Liver (tissue), 9 donors: ENCODE measurements around the gene CAB39. TPM values are rescaled to one million over a fixed set of nuclear protein-coding genes. Genes with fewer than 3 reads are reported as not detected.

ENCODE experiments used
- DNase-seq: peaks from one replicate; pipeline ENCODE4 v3.0.0-alpha.2; 2017; ENCODE audit warnings: low spot score
- H3K27ac ChIP-seq, 2 donors: one replicate each; pipeline ENCODE4 v1.7.0; 2013; ENCODE audit warnings: inconsistent platforms in 2 of 2, low read length in 2 of 2, control low read depth in 1 of 2, low read depth in 1 of 2, mild to moderate bottlenecking in 1 of 2
- H3K27me3 ChIP-seq, 4 donors: one replicate each; pipeline versions ENCODE4 v1.6.1 to v1.7.0; 2013; ENCODE audit warnings: low read length in 3 of 4, inconsistent platforms in 1 of 4, mild to moderate bottlenecking in 1 of 4, moderate library complexity in 1 of 4; ENCODE audit not compliant: control insufficient read depth in 4 of 4, insufficient read depth in 4 of 4
- H3K36me3 ChIP-seq, 4 donors: one replicate each; pipeline versions ENCODE4 v1.6.1 to v1.7.0; 2013; ENCODE audit warnings: low read length in 3 of 4, mild to moderate bottlenecking in 3 of 4, low read depth in 1 of 4, moderate library complexity in 1 of 4; ENCODE audit not compliant: control insufficient read depth in 4 of 4, insufficient read depth in 3 of 4
- H3K4me1 ChIP-seq, 4 donors: one replicate each; pipeline versions ENCODE4 v1.6.1 to v1.7.0; 2013; ENCODE audit warnings: low read length in 3 of 4, mild to moderate bottlenecking in 3 of 4, moderate library complexity in 1 of 4; ENCODE audit not compliant: control insufficient read depth in 4 of 4, insufficient read depth in 4 of 4
- H3K4me3 ChIP-seq, 3 donors: one replicate each; pipeline versions ENCODE4 v1.6.1 to v1.7.0; 2013; ENCODE audit warnings: low read length in 3 of 3, control low read depth in 1 of 3, low read depth in 1 of 3, mild to moderate bottlenecking in 1 of 3
- H3K9ac ChIP-seq, 2 donors: one replicate each; pipeline ENCODE4 v1.7.0; 2013; ENCODE audit warnings: low read length in 2 of 2, mild to moderate bottlenecking in 2 of 2, moderate library complexity in 2 of 2, control low read depth in 1 of 2, low read depth in 1 of 2
- H3K9me3 ChIP-seq, 4 donors: one replicate each; pipeline versions ENCODE4 v1.6.1 to v1.7.0; 2013; ENCODE audit warnings: low read length in 3 of 4; ENCODE audit not compliant: control insufficient read depth in 4 of 4
- EGR1 ChIP-seq, 2 donors: IDR thresholded peaks; 2 replicates each; pipeline ENCODE4 v1.6.1; 2016 to 2018; ENCODE audit warnings: antibody characterized with exemption in 2 of 2, low read depth in 2 of 2
- FOXA1 ChIP-seq: IDR thresholded peaks from 2 replicates; pipeline ENCODE4 v1.6.1; 2016; ENCODE audit warnings: antibody characterized with exemption
- FOXA2 ChIP-seq: IDR thresholded peaks from 2 replicates; pipeline ENCODE4 v1.6.1; 2016; ENCODE audit warnings: antibody characterized with exemption
- HNF4A ChIP-seq, 2 donors: conservative IDR thresholded peaks; 2 replicates each; pipeline ENCODE4 v1.6.1; 2016; ENCODE audit warnings: antibody characterized with exemption in 2 of 2, mild to moderate bottlenecking in 2 of 2
- HNF4G ChIP-seq: IDR thresholded peaks from 2 replicates; pipeline ENCODE4 v1.6.1; 2016; ENCODE audit warnings: antibody characterized with exemption
- JUND ChIP-seq, 2 donors: IDR thresholded peaks; 2 replicates each; pipeline ENCODE4 v1.6.1; 2016; ENCODE audit warnings: antibody characterized with exemption in 2 of 2
- NR2F2 ChIP-seq: IDR thresholded peaks from 2 replicates; pipeline ENCODE4 v1.6.1; 2016; ENCODE audit warnings: antibody characterized with exemption
- RAD21 ChIP-seq, 2 donors: IDR thresholded peaks; 2 replicates each; pipeline ENCODE4 v1.6.1; 2016; ENCODE audit warnings: antibody characterized with exemption in 2 of 2, mild to moderate bottlenecking in 2 of 2
- RXRA ChIP-seq, 2 donors: IDR thresholded peaks; 2 replicates each; pipeline ENCODE4 v1.6.1; 2017 to 2018; ENCODE audit warnings: antibody characterized with exemption in 2 of 2, mild to moderate bottlenecking in 1 of 2
- SP1 ChIP-seq: IDR thresholded peaks from 2 replicates; pipeline ENCODE4 v1.6.1; 2018; ENCODE audit warnings: antibody characterized with exemption, mild to moderate bottlenecking
- TAF1 ChIP-seq: conservative IDR thresholded peaks from 2 replicates; pipeline ENCODE4 v1.6.1; 2016; ENCODE audit warnings: antibody characterized with exemption, mild to moderate bottlenecking
- YY1 ChIP-seq: IDR thresholded peaks from 2 replicates; pipeline ENCODE4 v1.6.1; 2016; ENCODE audit warnings: antibody characterized with exemption, mild to moderate bottlenecking
- WGBS: extraction: QIAGEN DNeasy Blood & Tissue Kit; methylation state at CpG from one replicate; pipeline ENCODE4 v1.1.7; 2013; 5-methylcytosine and 5-hydroxymethylcytosine counted together
- polyA plus RNA-seq, 2 donors: library from polyadenylated mRNA; stranded (reverse) in 1 of 2; unstranded in 1 of 2; fragments of 200-250 nt in 1 of 2; fragments of >200 nt in 1 of 2; fragmentation: Nextera tagmentation in 1 of 2; extraction: Ambion mirVana in 1 of 2; gene quantifications; one replicate each; pipeline versions ENCODE4 v1.2.1 to v1.2.3, GENCODE V29; 2013 to 2015
- total RNA-seq, 2 donors: library from RNA; depleted of rRNA; stranded (reverse); fragments of >200 nt; gene quantifications; one replicate each; pipeline ENCODE4 v1.2.3, GENCODE V29; 2014
- TF ChIP-seq, protein P1 (sequence below): IDR thresholded peaks from 2 replicates; pipeline ENCODE4 v1.6.1; 2016; ENCODE audit warnings: antibody characterized with exemption
- TF ChIP-seq, protein P2 (sequence below): IDR thresholded peaks from 2 replicates; pipeline ENCODE4 v1.6.1; 2016; ENCODE audit warnings: antibody characterized with exemption, mild to moderate bottlenecking
- TF ChIP-seq, protein P3 (sequence below): fragments of 150-350 bp; IDR thresholded peaks from 2 replicates; pipeline ENCODE4 v1.5.1; 2017; ENCODE audit warnings: improper control_type of control experiment, low read depth, low read length; ENCODE audit not compliant: missing input control
- TF ChIP-seq, protein P4 (sequence below): IDR thresholded peaks from 2 replicates; pipeline ENCODE4 v1.6.1; 2016; ENCODE audit warnings: antibody characterized with exemption
- TF ChIP-seq, protein P5 (sequence below): IDR thresholded peaks from 2 replicates; pipeline ENCODE4 v1.6.1; 2016; ENCODE audit warnings: antibody characterized with exemption
- donor health status: healthy.
- donor health status: healthy.
- donor health status: healthy.
- donor health status: healthy.
- donor health status: healthy.

Gene CAB39
- total and polyA plus RNA-seq, 4 donors = 9.2 to 39.8 (median 26.5) TPM

DNA sequence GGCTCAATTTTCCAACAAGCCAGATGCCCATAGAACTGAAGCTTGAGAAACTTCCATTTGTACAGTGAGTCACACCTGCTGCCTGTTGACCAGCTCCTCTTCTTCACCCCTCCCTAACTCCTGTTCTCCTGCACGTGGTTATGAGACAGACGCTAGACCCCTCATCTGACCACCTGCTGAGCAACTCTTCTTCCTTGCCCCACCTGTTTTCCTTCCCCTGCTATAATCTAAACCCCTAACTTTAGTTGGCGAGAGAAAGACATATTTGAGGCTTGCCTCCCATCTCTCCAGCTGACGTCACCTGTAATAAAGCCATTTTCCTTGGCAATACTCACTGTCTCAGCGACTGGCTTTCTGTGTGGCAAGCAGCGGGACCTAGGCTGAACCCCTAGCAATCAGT, 129.8 kb downstream of the CAB39 start:
- H3K27me3 ChIP-seq = peaks cover 0 to 6% (median 0%) of the 10 kb centered on the region in 4 donors
- H3K9ac ChIP-seq = no peak overlapping the region
- H3K36me3 ChIP-seq = no peaks in the 10 kb centered on the region
- H3K4me3 ChIP-seq = no peak overlapping the region
- no peak overlapping the region for H3K27ac ChIP-seq
- 61% methylated on average over 6 of the region's 6 CpGs for WGBS
- no peak for DNase-seq
- TF ChIP-seq, protein P1, sequence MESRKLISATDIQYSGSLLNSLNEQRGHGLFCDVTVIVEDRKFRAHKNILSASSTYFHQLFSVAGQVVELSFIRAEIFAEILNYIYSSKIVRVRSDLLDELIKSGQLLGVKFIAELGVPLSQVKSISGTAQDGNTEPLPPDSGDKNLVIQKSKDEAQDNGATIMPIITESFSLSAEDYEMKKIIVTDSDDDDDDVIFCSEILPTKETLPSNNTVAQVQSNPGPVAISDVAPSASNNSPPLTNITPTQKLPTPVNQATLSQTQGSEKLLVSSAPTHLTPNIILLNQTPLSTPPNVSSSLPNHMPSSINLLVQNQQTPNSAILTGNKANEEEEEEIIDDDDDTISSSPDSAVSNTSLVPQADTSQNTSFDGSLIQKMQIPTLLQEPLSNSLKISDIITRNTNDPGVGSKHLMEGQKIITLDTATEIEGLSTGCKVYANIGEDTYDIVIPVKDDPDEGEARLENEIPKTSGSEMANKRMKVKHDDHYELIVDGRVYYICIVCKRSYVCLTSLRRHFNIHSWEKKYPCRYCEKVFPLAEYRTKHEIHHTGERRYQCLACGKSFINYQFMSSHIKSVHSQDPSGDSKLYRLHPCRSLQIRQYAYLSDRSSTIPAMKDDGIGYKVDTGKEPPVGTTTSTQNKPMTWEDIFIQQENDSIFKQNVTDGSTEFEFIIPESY = no peak
- no peak for TF ChIP-seq JUND (IDR thresholded peaks at IDR 0.05)
- TF ChIP-seq, protein P2, sequence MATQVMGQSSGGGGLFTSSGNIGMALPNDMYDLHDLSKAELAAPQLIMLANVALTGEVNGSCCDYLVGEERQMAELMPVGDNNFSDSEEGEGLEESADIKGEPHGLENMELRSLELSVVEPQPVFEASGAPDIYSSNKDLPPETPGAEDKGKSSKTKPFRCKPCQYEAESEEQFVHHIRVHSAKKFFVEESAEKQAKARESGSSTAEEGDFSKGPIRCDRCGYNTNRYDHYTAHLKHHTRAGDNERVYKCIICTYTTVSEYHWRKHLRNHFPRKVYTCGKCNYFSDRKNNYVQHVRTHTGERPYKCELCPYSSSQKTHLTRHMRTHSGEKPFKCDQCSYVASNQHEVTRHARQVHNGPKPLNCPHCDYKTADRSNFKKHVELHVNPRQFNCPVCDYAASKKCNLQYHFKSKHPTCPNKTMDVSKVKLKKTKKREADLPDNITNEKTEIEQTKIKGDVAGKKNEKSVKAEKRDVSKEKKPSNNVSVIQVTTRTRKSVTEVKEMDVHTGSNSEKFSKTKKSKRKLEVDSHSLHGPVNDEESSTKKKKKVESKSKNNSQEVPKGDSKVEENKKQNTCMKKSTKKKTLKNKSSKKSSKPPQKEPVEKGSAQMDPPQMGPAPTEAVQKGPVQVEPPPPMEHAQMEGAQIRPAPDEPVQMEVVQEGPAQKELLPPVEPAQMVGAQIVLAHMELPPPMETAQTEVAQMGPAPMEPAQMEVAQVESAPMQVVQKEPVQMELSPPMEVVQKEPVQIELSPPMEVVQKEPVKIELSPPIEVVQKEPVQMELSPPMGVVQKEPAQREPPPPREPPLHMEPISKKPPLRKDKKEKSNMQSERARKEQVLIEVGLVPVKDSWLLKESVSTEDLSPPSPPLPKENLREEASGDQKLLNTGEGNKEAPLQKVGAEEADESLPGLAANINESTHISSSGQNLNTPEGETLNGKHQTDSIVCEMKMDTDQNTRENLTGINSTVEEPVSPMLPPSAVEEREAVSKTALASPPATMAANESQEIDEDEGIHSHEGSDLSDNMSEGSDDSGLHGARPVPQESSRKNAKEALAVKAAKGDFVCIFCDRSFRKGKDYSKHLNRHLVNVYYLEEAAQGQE = no peak
- no peak for TF ChIP-seq RXRA (IDR thresholded peaks at IDR 0.05)
- no peak for TF ChIP-seq HNF4G
- no peak for TF ChIP-seq EGR1 (IDR thresholded peaks at IDR 0.05; ENCODE audit: low read depth in 2 of 2)
- no peak for TF ChIP-seq SP1
- TF ChIP-seq, protein P3, sequence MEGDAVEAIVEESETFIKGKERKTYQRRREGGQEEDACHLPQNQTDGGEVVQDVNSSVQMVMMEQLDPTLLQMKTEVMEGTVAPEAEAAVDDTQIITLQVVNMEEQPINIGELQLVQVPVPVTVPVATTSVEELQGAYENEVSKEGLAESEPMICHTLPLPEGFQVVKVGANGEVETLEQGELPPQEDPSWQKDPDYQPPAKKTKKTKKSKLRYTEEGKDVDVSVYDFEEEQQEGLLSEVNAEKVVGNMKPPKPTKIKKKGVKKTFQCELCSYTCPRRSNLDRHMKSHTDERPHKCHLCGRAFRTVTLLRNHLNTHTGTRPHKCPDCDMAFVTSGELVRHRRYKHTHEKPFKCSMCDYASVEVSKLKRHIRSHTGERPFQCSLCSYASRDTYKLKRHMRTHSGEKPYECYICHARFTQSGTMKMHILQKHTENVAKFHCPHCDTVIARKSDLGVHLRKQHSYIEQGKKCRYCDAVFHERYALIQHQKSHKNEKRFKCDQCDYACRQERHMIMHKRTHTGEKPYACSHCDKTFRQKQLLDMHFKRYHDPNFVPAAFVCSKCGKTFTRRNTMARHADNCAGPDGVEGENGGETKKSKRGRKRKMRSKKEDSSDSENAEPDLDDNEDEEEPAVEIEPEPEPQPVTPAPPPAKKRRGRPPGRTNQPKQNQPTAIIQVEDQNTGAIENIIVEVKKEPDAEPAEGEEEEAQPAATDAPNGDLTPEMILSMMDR = no peak
- no peak for TF ChIP-seq FOXA1
- TF ChIP-seq, protein P4, sequence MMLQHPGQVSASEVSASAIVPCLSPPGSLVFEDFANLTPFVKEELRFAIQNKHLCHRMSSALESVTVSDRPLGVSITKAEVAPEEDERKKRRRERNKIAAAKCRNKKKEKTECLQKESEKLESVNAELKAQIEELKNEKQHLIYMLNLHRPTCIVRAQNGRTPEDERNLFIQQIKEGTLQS = no peak
- TF ChIP-seq RAD21 (IDR thresholded peaks at IDR 0.05) = no peak
- TF ChIP-seq TAF1 = no peak
- TF ChIP-seq HNF4A (conservative IDR thresholded peaks at IDR 0.05) = no peak
- TF ChIP-seq YY1 = no peak
- peaks cover 0 to 12% (median 5%) of the 10 kb centered on the region in 4 donors for H3K9me3 ChIP-seq
- no peaks in the 10 kb centered on the region for H3K4me1 ChIP-seq

DNA sequence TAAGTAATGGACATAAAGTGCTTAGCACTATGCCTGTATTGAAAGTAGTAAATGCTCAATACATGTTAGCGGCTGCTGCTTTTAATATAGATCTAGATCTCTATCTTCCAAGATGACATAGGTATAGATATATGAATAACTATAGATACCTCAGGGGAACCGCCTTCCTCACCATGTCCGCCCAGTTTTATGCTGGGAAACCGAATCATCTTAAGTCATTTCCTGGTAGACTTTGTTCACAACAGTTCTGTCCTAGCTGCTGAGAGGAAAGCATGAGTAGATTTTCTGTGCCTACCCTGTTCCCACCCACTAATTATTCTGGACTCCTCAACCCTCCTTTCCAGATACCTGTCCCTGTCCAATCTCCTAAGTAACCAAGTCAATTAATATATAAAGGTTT, 130.5 kb downstream of the CAB39 start:
- 80% methylated on average over 4 of the region's 4 CpGs for WGBS
- H3K27me3 ChIP-seq = peaks cover 0 to 6% (median 0%) of the 10 kb centered on the region in 4 donors
- TF ChIP-seq, protein P3 = no peak
- TF ChIP-seq, protein P5, sequence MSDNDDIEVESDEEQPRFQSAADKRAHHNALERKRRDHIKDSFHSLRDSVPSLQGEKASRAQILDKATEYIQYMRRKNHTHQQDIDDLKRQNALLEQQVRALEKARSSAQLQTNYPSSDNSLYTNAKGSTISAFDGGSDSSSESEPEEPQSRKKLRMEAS = no peak
- TF ChIP-seq HNF4G = no peak
- no peak for TF ChIP-seq SP1
- no peak for TF ChIP-seq FOXA2
- TF ChIP-seq TAF1 = no peak
- TF ChIP-seq, protein P4 = no peak
- TF ChIP-seq NR2F2 = no peak

More for the DNA sequence above, 130.5 kb downstream of the CAB39 start:
- peaks cover 0 to 10% (median 5%) of the 10 kb centered on the region in 4 donors for H3K9me3 ChIP-seq
- no peaks in the 10 kb centered on the region for H3K36me3 ChIP-seq
- H3K4me3 ChIP-seq = no peak overlapping the region
- no peak overlapping the region for H3K27ac ChIP-seq
- H3K9ac ChIP-seq = no peak overlapping the region
- H3K4me1 ChIP-seq = peaks cover 0 to 2% (median 0%) of the 10 kb centered on the region in 4 donors
- DNase-seq = no peak
